HG03097 (cell line): ENCODE measurements around the gene SDK1.
"Not testable (repeated sequence)": the region's sequence is repeated elsewhere in the genome, so short reads cannot be mapped to it uniquely, and the experiment has no call there.

Experiments
- ATAC-seq: cut with Tn5 transposase; IDR thresholded peaks from one replicate; pipeline ENCODE4 v1.9.1; 2021; ENCODE audit not compliant: unreplicated experiment, low FRiP score

Gene SDK1

GRCh38 chr7:4241791-4242190, 940.7 kb downstream of the SDK1 start:
- no peak for ATAC-seq

DNA sequence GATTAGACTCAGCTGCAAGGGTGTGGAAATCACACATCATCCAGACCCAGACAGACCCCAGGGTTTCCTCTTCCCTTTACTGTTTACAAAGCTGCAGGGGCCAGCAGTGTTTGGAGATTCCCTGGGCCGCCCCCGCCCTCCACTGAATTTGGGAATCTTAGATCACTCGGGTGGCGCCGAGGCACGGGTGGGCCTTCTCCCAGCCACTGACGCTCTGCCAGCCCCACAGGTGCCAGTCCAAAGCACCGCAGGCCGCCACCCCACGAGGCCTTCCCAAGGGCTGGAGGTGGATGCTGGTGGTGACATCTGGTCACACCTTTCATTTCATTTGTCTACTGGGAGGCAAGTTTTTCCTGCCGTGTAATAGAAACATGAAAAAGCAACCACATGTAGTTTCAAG, 941.7 kb downstream of the SDK1 start:
- ATAC-seq, result no peak

DNA sequence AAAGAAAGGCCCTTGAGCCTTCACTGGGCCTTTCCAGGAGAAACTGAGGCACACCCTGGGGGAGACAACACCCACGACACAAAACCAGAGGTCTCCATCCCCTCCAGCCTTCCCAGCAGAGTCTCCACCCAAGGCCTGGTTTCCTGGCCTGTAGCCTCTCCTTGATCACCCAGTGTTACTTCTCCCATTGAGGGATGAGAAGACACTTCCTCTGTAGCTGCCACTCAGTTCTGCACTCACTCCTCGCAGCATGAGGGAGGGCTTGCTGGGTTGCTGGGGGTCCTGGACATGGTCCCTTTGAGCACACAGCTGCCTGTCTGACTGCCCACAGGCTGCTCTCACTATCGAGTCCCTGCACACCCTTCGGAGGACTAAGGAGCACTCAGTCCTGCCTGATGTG, 943.0 kb downstream of the SDK1 start:
- no peak for ATAC-seq

- ATAC-seq, result no peak
Observed at GRCh38 chr7:4244635-4245034, 943.6 kb downstream of the SDK1 start.

DNA sequence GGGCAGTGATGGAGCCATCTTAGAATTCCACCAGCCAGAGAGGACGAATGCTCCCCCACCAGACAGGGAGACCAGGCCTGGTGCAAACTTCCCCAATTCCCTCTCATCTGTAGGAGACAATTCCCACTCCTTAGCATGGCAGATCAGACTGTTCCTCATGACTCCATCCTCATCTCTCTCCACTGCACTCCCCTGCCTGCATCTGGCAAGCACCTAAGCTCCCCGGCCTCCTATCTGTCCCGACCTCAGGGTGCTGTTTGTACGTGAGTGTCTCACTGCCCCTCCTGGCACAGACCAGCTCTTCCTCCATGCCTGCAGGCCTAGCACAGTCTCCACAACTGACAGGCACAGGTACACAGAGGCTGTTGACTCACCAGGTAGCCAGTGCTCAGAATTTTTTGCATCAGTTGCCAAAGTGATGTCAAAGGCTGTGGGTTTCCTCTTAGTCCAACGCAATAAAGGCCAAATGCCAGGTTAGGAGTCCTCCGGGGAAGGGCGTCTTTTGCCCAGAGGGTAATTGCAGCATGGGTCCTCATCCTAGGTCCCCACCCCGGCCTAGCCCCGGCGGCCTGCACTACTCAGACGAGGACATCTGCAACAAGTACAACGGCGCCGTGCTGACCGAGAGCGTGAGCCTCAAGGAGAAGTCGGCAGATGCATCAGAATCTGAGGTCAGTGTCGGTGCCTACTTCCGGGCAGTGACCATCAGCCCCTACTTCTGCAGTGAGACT, 944.2 kb downstream of the SDK1 start:
- no peak for ATAC-seq

- no peak for ATAC-seq
Observed at GRCh38 chr7:4245866-4246470, 944.9 kb downstream of the SDK1 start.

DNA sequence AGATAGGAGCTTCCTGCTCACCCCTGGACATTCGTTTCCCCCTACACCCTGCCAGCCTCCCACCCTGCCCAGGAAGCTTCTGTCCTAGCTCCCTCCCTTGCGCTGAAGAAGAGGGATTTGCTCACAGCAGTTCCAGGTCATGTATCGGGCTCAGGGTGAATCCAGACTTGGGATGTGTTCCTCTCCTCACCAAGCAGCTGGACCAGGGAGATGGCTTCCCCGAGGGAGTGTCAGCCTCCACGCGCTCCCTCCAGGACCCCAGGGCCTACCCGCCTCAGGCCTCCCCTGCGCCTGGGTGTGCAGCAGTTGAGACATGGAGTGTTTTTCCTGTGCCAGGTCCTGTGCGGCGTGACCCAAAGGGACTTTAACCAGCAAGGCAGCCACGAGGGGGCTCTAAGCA, 945.5 kb downstream of the SDK1 start:
- ATAC-seq, result no peak

DNA sequence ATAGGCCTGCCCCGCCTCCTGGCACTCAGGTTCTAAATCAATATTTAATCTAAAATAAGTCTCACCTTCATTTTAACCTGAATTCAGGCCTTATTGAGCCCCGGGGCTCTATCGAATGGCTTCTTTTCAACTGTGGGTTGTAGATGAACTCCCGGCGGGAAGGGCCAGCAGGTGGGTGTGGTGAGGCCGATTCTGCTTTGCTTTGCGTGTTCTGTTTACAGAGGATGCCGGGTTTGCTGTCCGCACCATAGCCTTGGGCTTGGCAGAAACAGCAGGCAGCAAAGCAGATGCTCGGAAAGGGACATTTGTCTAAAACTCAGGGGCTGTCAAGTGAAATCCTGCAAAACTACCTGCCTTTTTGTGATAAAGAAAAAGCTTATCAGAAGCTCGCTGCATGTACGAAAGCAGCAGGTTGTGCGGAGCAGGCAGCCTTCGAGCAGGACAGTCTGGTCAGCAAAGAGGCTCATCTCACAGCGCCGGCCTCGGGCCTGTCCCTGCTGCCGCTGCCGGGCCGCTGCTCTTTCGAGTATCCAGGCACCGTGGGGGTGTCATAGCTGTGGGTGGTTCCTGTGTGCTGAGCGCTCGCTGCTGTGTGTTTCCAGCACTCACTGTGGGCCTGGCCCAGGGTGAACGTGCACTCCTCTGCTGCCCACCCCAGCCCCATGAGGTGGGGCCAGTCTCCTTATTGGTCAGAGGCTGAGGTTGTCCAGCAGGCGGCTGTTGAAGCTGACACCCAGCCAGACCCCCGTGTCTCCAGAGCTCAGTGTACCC, 946.2 kb downstream of the SDK1 start:
- no peak for ATAC-seq

DNA sequence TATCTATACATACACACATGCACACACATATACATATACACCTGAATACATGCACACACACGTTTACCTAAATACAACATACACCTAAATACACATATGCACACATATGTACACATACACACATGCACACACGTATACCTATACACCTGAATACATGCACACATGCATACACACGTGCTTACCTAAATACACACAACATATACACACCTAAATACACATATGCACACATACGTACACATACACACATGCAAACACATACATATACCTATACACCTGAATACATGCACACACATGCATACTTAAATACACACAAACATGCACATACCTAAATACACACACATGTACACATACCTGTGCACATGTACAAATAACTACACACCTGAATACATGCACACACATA, 947.2 kb downstream of the SDK1 start:
- ATAC-seq, result no peak

- ATAC-seq, result no peak
Observed at GRCh38 chr7:4249241-4249640, 948.2 kb downstream of the SDK1 start.

DNA sequence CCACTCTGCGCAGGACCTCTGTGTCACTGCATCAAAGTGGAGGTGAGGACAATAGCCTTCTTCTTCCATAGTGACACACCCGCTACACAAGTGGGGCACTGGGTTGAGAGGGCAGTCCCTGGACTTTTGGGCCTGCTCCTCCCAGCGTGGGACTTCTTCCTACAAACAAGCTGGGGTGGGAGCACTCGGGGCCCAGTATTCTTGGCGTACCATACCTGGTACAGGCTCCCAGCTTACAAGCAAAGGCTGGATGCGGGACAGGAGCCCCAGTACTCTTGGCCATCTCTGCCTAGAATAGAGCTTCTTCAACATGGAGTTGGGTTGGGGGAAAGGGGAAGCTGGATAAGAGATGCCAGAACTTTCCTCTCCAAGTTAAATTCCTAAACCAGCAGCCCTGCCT, 954.3 kb downstream of the SDK1 start:
- no peak for ATAC-seq

- no peak for ATAC-seq
Observed at GRCh38 chr7:4256286-4256685, 955.2 kb downstream of the SDK1 start.

DNA sequence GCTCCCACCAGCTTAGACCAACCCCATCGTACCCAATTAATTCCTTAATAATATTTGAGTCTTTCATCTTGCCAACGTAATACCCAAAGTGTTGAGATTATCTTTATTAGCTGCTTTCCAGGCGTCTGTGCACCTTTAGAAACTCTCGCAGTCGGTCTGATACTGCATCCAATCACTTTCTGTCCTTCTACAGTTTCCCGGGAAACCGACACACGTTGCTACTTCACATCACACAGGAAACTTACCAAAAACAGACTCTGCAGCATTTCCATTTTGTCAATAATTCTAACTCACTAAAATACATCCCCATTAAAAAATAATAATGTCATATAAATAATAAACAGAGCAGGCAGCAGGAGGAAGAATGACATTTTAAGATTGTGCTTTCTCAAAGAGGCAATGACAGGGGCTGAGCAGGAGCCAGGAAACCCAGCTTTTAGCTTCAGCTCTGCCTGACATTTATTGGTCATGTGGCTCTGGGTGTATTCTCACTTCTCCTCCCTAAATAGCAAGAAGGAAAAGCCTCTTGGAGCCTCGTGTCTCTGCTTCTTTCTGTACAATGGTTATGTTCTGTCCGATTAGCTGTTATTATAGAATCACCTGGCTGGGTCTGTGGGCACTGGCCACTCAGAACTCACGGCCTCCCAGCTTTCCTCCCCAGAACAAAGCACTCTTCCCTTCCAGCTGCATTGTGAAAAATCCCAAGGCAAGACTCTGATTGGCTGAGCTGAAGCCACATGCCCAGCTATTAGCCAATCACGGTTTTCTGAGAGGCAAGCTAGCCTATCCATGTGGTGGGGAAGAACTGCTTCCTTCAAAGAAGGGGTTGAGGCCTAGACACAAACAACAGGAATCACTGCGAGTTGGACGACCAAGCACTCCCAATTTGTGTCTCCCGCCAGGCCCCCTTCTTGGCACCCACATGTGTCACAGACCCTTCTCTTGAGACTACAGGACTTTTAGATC, 956.4 kb downstream of the SDK1 start:
- no peak for ATAC-seq

DNA sequence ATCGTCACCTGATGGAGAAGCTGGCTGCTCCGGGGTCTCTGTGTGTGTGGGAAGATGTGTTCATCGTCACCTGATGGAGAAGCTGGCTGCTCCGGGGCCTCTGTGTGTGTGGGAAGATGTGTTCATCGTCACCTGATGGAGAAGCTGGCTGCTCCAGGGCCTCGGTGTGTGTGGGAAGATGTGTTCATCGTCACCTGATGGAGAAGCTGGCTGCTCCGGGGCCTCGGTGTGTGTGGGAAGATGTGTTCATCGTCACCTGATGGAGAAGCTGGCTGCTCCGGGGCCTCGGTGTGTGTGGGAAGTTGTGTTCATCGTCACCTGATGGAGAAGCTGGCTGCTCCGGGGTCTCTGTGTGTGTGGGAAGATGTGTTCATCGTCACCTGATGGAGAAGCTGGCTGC, 959.1 kb downstream of the SDK1 start:
- ATAC-seq, result not testable (repeated sequence)

DNA sequence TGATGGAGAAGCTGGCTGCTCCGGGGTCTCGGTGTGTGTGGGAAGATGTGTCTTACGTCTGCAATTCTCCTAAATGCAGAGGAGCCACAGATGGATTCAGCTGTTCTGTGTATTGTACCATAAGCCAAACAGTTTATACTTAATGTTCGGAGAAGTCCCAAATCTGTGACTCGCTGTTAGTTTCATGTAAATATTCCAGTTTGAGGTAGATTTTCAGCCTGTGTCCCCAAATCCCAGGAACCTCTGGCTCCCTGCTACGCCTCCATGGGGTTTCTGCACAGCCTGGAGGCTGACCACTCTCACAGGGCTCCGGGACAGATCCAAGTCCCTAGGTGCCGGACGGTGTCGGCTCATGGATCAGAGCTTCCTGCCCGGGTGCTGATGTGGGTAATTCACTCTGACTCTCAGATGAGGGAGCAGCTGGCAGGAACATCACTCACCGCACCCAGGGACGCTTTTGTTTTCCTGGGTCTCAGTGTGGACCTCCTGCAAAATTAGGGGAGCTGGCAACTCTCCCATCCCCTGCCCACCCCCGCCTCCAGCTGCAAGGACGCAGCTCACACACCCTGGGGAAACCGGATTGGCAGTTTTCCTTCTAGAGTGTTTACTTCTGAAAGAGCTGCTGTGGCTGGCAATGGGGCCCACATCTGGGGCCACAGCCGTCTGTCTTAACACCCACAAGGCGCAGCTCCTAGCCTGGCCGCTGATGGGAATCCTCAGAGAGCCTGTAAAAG, 960.0 kb downstream of the SDK1 start:
- no peak for ATAC-seq

DNA sequence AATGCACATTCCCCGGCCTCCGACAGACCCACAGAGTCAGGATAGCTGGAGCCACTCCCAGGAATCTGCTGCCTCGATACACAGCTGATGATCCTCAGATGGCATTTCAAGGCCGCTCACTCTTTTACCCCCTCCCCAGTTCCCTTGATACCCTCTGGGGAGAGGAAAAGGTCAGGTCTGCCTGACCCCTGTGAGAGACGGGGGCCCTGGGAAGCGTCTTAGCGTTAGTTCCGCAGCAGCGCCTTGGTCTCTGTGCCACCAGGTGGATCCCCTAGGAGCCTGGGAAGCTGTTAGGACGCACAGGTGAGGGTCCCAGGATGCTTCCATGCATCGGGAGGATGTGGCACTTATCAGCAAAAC, 960.5 kb downstream of the SDK1 start:
- ATAC-seq, result no peak

GRCh38 chr7:4264206-4264605, 963.2 kb downstream of the SDK1 start:
- not testable (repeated sequence) for ATAC-seq

- ATAC-seq, result no peak
Observed at GRCh38 chr7:4265066-4265465, 964.0 kb downstream of the SDK1 start.

DNA sequence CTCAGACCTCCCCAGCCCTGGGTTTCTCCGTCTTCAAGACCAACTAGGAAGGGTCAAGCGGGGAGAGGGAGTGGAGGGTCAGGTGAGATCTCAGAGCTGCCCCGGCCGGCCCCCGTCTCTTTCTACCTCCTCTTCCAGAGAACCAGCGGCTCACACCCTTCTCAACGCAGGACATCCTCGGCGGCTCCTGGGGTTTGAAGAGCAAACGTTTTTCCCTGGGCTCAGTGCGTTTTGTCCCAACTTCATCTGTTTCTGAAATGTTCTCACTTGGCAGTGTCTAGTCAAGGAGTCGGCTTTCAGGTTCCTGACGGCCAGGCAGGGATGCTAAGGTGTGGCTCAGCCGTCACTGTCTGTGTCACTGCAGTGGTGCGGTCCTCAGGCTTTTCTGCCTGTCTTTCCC, 964.6 kb downstream of the SDK1 start:
- ATAC-seq, result no peak
